GM20431 (cell line): ENCODE results near the gene NUMB.

Source experiments
- in situ Hi-C: fragments of 300-500 bp; cut with MseI, MboI; formaldehyde crosslinking; loops from one replicate; pipeline ENCODE4 v1.15.0; 2020; ENCODE audit warnings: low sequenced_read_pairs; ENCODE audit not compliant: unreplicated experiment

NUMB gene

GRCh38 chr14:73238424-73238852 lies 219.9 kb downstream of the NUMB start:
- in situ Hi-C loops: no loop called here

- in situ Hi-C loops: no loop called here
These were observed 220.4 kb downstream of the NUMB start for GRCh38 chr14:73237786-73238423.

- in situ Hi-C loops: no loop called here
These were observed 221.0 kb downstream of the NUMB start, which contains the start of gene PAPLN for GRCh38 chr14:73237219-73237785. PAPLN (plus strand) TSS chr14:73237506; CDS start chr14:73239779, 2,273 bp downstream.

- in situ Hi-C loops: no loop called here
These were observed 221.6 kb downstream of the NUMB start for GRCh38 chr14:73236752-73237218.

GRCh38 chr14:73236157-73236556 lies 222.2 kb downstream of the NUMB start:
- in situ Hi-C loops: no loop called here

GRCh38 chr14:73235531-73236155 lies 222.7 kb downstream of the NUMB start:
- in situ Hi-C loops: no loop called here

GRCh38 chr14:73234586-73235394 lies 223.6 kb downstream of the NUMB start:
- in situ Hi-C loops: no loop called here

- in situ Hi-C loops: no loop called here
These were observed 224.3 kb downstream of the NUMB start for GRCh38 chr14:73234029-73234428.

- in situ Hi-C loops: no loop called here
These were observed 224.8 kb downstream of the NUMB start for GRCh38 chr14:73233564-73233963.

GRCh38 chr14:73232984-73233383 lies 225.4 kb downstream of the NUMB start:
- in situ Hi-C loops: no loop called here

GRCh38 chr14:73231981-73232851 lies 226.1 kb downstream of the NUMB start:
- in situ Hi-C loops: no loop called here

GRCh38 chr14:73230051-73230450 lies 228.3 kb downstream of the NUMB start:
- in situ Hi-C loops: no loop called here

- in situ Hi-C loops: no loop called here
These were observed 230.2 kb downstream of the NUMB start for GRCh38 chr14:73227812-73228781.

GRCh38 chr14:73225496-73225895 lies 232.8 kb downstream of the NUMB start:
- in situ Hi-C loops: no loop called here
